Loucy (cell line): ENCODE data around the gene UBN1.

ENCODE experiments used
- CTCF ChIP-seq: fragments of 200-600 bp; sonication (generic); conservative IDR thresholded peaks from 2 replicates; pipeline ENCODE4 v1.5.1; 2014; ENCODE audit warnings: mild to moderate bottlenecking, antibody characterized with exemption, low read length
- EZH2phosphoT487 ChIP-seq: fragments of 200-600 bp; IDR thresholded peaks from 2 replicates; pipeline ENCODE4 v1.6.1; 2018; ENCODE audit warnings: antibody characterized with exemption, mild to moderate bottlenecking, moderate library complexity, borderline replicate concordance

DNA sequence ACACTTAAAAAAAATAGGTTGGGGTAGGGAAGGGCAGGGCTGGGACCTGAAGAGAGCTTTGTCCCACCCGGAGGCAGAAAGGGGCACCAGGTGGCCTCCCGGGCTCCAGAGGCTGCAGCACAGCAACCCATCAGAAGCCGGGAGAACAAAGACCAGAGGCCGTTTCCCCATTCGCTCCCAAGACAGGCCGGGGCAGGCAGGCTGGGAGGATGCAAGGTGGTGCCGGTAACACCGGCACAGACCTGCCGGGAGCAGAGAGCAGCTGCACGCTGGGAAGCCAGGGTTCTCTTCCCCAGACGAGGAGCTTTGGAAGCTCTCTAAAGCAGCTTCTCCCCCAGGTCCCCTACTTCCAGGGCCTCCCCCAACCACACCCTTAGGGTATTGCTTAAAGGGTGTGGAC, 84.1 kb downstream of the UBN1 start:
- no peak for TF ChIP-seq CTCF
- TF ChIP-seq EZH2phosphoT487 = no peak
